HL-60 (cell line): ENCODE measurements around the gene CLIP2.

Source experiments
- DNase-seq, 2 experiments: peaks; one replicate each; pipeline ENCODE4 v3.0.0-alpha.2; 2010 to 2020; ENCODE audit warnings: low read depth in 1 of 2, low spot score in 1 of 2
- H3K27ac ChIP-seq: fragments of 250-450 bp; sonication (Bioruptor Pico); replicated peaks from 2 replicates; pipeline ENCODE4 v1.5.1; 2020; ENCODE audit warnings: mild to moderate bottlenecking, moderate library complexity
- H3K27me3 ChIP-seq: fragments of 250-450 bp; sonication (Bioruptor Pico); 2 replicates; pipeline ENCODE4 v1.5.1; 2021; ENCODE audit warnings: mild to moderate bottlenecking, moderate library complexity; ENCODE audit not compliant: insufficient read depth, poor library complexity, severe bottlenecking
- H3K4me3 ChIP-seq: replicated peaks from 2 replicates; pipeline ENCODE4 v1.5.1; 2011; ENCODE audit warnings: mild to moderate bottlenecking, control low read depth, low read length; ENCODE audit not compliant: insufficient read depth
- GABPA ChIP-seq: IDR thresholded peaks from 2 replicates; pipeline ENCODE4 v1.6.1; 2012; ENCODE audit warnings: low read depth
- POLR2AphosphoS5 ChIP-seq: IDR thresholded peaks from 2 replicates; pipeline ENCODE4 v1.6.1; 2012; ENCODE audit warnings: low read depth
- SPI1 ChIP-seq: IDR thresholded peaks from 2 replicates; pipeline ENCODE4 v1.6.1; 2012; ENCODE audit warnings: low read depth, mild to moderate bottlenecking, borderline replicate concordance
- TF ChIP-seq, protein P1 (sequence below): IDR thresholded peaks from one replicate; pipeline ENCODE4 v1.5.1; 2011; ENCODE audit warnings: low read length, control low read depth, inconsistent platforms; ENCODE audit not compliant: insufficient read depth
- TF ChIP-seq, protein P2 (sequence below): IDR thresholded peaks from 2 replicates; pipeline ENCODE4 v1.6.1; 2012; ENCODE audit warnings: low read depth; ENCODE audit not compliant: insufficient replicate concordance

CLIP2 gene

GRCh38 chr7:74288034-74288881 lies 949 bp upstream of the CLIP2 start:
- no peak overlapping the region for H3K4me3 ChIP-seq

DNA sequence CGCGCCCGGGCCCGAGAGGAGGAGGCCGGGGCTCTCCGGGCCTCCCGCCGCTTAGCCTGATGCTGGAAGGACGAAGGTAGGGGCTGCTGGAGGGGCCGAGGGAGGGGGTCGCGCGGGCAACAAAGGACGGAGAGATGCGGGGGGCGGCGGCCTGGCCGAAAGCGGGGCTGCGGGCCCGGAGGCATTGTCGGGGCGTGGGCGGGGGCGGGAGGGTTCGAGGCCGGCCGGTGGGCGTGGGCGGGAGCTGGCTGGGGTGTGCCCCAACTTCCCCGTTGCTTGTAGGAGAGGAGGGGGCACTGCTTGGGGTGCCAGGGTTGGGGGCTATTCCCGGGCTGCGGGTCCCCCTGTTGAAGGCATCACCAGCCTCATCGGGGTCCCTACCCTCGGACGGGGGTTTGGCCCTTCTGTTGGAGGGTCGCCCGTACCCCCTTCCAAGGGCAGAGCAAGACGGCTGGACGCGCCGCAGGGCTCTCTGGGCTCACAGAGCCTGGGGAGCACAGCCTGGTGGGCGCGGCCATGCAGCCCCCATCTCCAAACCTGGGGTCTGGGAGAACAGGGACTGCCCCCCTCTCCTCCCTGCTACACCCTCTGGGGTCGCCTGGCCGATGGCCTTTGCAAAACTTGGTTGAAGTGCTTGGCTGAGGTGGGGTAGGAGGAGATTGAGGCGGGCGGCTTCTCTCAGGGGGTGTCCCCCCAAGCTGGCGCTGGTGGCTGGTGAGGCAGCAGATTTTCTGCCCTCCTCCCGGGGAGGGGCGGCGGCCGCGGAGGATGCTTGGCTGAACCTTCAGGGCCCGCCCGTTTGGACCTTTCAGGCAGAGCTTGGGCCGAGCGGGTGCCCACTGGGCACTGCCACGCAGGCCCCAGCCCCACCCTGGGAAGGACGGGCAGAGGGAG lies 699 bp downstream of the CLIP2 start:
- Histone ChIP-seq H3K27ac (no peak overlapping the region), H3K4me3 (peak overlapping the region; percentile 53), H3K27me3 (no peaks in the 10 kb centered on the region)
- no peak for DNase-seq
- no peak for TF ChIP-seq SPI1
- TF ChIP-seq, protein P1, sequence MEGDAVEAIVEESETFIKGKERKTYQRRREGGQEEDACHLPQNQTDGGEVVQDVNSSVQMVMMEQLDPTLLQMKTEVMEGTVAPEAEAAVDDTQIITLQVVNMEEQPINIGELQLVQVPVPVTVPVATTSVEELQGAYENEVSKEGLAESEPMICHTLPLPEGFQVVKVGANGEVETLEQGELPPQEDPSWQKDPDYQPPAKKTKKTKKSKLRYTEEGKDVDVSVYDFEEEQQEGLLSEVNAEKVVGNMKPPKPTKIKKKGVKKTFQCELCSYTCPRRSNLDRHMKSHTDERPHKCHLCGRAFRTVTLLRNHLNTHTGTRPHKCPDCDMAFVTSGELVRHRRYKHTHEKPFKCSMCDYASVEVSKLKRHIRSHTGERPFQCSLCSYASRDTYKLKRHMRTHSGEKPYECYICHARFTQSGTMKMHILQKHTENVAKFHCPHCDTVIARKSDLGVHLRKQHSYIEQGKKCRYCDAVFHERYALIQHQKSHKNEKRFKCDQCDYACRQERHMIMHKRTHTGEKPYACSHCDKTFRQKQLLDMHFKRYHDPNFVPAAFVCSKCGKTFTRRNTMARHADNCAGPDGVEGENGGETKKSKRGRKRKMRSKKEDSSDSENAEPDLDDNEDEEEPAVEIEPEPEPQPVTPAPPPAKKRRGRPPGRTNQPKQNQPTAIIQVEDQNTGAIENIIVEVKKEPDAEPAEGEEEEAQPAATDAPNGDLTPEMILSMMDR: no peak
- no peak for TF ChIP-seq GABPA
- TF ChIP-seq, protein P2, sequence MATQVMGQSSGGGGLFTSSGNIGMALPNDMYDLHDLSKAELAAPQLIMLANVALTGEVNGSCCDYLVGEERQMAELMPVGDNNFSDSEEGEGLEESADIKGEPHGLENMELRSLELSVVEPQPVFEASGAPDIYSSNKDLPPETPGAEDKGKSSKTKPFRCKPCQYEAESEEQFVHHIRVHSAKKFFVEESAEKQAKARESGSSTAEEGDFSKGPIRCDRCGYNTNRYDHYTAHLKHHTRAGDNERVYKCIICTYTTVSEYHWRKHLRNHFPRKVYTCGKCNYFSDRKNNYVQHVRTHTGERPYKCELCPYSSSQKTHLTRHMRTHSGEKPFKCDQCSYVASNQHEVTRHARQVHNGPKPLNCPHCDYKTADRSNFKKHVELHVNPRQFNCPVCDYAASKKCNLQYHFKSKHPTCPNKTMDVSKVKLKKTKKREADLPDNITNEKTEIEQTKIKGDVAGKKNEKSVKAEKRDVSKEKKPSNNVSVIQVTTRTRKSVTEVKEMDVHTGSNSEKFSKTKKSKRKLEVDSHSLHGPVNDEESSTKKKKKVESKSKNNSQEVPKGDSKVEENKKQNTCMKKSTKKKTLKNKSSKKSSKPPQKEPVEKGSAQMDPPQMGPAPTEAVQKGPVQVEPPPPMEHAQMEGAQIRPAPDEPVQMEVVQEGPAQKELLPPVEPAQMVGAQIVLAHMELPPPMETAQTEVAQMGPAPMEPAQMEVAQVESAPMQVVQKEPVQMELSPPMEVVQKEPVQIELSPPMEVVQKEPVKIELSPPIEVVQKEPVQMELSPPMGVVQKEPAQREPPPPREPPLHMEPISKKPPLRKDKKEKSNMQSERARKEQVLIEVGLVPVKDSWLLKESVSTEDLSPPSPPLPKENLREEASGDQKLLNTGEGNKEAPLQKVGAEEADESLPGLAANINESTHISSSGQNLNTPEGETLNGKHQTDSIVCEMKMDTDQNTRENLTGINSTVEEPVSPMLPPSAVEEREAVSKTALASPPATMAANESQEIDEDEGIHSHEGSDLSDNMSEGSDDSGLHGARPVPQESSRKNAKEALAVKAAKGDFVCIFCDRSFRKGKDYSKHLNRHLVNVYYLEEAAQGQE: no peak
- TF ChIP-seq POLR2AphosphoS5: no peak

More at GRCh38 chr7:74288034-74288881, 949 bp upstream of the CLIP2 start:
- DNase-seq: no peak
- no peaks in the 10 kb centered on the region for H3K27me3 ChIP-seq
- TF ChIP-seq GABPA (no peak), SPI1 (no peak), POLR2AphosphoS5 (no peak)
- TF ChIP-seq, protein P1: no peak
- TF ChIP-seq, protein P2: no peak
- H3K27ac ChIP-seq: no peak overlapping the region

GRCh38 chr7:74290553-74290950 lies 1.3 kb downstream of the CLIP2 start:
- H3K27ac ChIP-seq: no peak overlapping the region
- no peak for DNase-seq
- H3K27me3 ChIP-seq: no peaks in the 10 kb centered on the region
- H3K4me3 ChIP-seq: peak overlapping the region; percentile 53
- no peak for TF ChIP-seq SPI1
- TF ChIP-seq, protein P1: no peak
- TF ChIP-seq, protein P2: no peak
- TF ChIP-seq POLR2AphosphoS5: no peak
- no peak for TF ChIP-seq GABPA
